Upper lobe of left lung (tissue), 6 donors: Measurements from ENCODE around the gene GALNT3. TPM values are rescaled to one million over a fixed set of nuclear protein-coding genes. Genes with fewer than 3 reads are reported as not detected.

Source experiments
- ATAC-seq, 2 donors: fragments of 200-7000 bp; cut with Tn5 transposase; one replicate each; pipeline ENCODE4 v1.9.1; 2022; ENCODE audit warnings: mild to moderate bottlenecking in 2 of 2, moderate library complexity in 2 of 2; ENCODE audit not compliant: low FRiP score in 2 of 2
- DNase-seq, 2 donors: peaks; one replicate each; pipeline ENCODE4 v3.0.0-alpha.2; 2019 to 2020
- H3K27ac ChIP-seq, 4 donors: fragments of 200-600 bp; sonication (generic); one replicate each; pipeline ENCODE4 v1.5.1; 2016 to 2019
- H3K27me3 ChIP-seq, 4 donors: fragments of 200-600 bp; sonication (generic); one replicate each; pipeline ENCODE4 v1.5.1; 2017 to 2019
- H3K36me3 ChIP-seq, 4 donors: fragments of 200-600 bp; sonication (generic); one replicate each; pipeline ENCODE4 v1.5.1; 2016 to 2019
- H3K4me1 ChIP-seq, 4 donors: fragments of 200-600 bp; sonication (generic); one replicate each; pipeline ENCODE4 v1.5.1; 2018 to 2019
- H3K4me3 ChIP-seq, 4 donors: fragments of 200-600 bp; sonication (generic); one replicate each; pipeline ENCODE4 v1.5.1; 2017 to 2019; ENCODE audit warnings: mild to moderate bottlenecking in 2 of 4, moderate library complexity in 1 of 4
- H3K9me3 ChIP-seq, 4 donors: fragments of 200-600 bp; sonication (generic); one replicate each; pipeline ENCODE4 v1.5.1; 2018 to 2019
- EP300 ChIP-seq, 4 donors: sonication (generic); formaldehyde crosslinking; IDR thresholded peaks; one replicate each; pipeline ENCODE4 v1.5.1; 2017; ENCODE audit warnings: antibody characterized with exemption in 4 of 4, control low read depth in 2 of 4
- POLR2A ChIP-seq, 4 donors: fragments of 450-650 bp; IDR thresholded peaks; one replicate each; pipeline ENCODE4 v1.5.1; 2016 to 2017; ENCODE audit warnings: antibody characterized with exemption in 4 of 4, mild to moderate bottlenecking in 2 of 4
- POLR2AphosphoS5 ChIP-seq, 2 donors: sonication (generic); formaldehyde crosslinking; IDR thresholded peaks; one replicate each; pipeline ENCODE4 v1.5.1; 2017; ENCODE audit warnings: antibody characterized with exemption in 2 of 2
- WGBS, 2 donors: methylation state at CpG; one replicate each; pipeline ENCODE4 v1.1.5; 2017 to 2018; 5-methylcytosine and 5-hydroxymethylcytosine counted together
- total RNA-seq, 6 donors: library from RNA; depleted of rRNA in 4 of 6; stranded (reverse); fragments of >200 nt in 4 of 6; gene quantifications; one replicate each; pipeline versions ENCODE4 v1.1.0 to v1.2.1, GENCODE V29; 2016 to 2021
- TF ChIP-seq, protein P1 (sequence below), 6 experiments: fragments of 450-650 bp in 4 of 6; fragments of 200-600 bp in 2 of 6; sonication (generic) in 2 of 6; IDR thresholded peaks; one replicate each; pipeline ENCODE4 v1.5.1; 2016 to 2019; ENCODE audit warnings: antibody characterized with exemption in 6 of 6
- donor health status: DM: no; HTN: no; CAD: no; lungs with moderate emphysema.
- donor health status: DM: no; HTN: yes; CAD: no; lungs with severe emphysema.

GALNT3 gene
- total RNA-seq, 6 donors from 2014 or later = 14.9 to 52.3 (median 28.7) TPM

GRCh38 chr2:165791421-165792103, 2.5 kb downstream of the GALNT3 start:
- TF ChIP-seq, protein P1, sequence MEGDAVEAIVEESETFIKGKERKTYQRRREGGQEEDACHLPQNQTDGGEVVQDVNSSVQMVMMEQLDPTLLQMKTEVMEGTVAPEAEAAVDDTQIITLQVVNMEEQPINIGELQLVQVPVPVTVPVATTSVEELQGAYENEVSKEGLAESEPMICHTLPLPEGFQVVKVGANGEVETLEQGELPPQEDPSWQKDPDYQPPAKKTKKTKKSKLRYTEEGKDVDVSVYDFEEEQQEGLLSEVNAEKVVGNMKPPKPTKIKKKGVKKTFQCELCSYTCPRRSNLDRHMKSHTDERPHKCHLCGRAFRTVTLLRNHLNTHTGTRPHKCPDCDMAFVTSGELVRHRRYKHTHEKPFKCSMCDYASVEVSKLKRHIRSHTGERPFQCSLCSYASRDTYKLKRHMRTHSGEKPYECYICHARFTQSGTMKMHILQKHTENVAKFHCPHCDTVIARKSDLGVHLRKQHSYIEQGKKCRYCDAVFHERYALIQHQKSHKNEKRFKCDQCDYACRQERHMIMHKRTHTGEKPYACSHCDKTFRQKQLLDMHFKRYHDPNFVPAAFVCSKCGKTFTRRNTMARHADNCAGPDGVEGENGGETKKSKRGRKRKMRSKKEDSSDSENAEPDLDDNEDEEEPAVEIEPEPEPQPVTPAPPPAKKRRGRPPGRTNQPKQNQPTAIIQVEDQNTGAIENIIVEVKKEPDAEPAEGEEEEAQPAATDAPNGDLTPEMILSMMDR (IDR thresholded peaks at IDR 0.05) = no peak
- TF ChIP-seq EP300 (IDR thresholded peaks at IDR 0.05) (no peak), POLR2AphosphoS5 (IDR thresholded peaks at IDR 0.05) (no peak), POLR2A (IDR thresholded peaks at IDR 0.05) (no peak)
- H3K9me3 ChIP-seq = no peaks in the 10 kb centered on the region
- no peaks in the 10 kb centered on the region for H3K36me3 ChIP-seq
- peaks cover 0 to 4% (median 0%) of the 10 kb centered on the region in 4 donors for H3K27me3 ChIP-seq
- WGBS, 2 donors = 56 to 72% methylated on average over 2 of the region's 2 CpGs
- ATAC-seq (no peak), DNase-seq (no peak)
- no peak overlapping the region for H3K27ac ChIP-seq
- no peak overlapping the region for H3K4me3 ChIP-seq
- peaks cover 6 to 26% (median 13%) of the 10 kb centered on the region in 4 donors for H3K4me1 ChIP-seq

DNA sequence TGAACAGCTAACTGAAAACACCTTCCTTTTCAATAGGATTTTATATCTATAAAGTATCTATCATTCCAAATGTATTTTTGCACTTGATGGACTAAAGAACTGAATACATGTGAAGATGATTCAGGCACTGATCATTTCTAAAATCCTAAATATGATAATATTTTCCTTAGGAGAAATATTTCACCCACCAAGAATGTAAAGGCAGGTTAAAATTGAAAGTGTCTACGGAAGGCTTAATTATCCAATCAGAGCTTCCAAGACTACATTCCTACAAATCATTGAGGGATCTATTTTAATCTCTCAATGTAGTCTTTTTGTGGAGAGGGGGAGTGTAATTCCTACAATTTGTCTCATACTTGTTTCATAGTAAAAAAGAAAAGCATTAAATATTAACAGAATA, 3.6 kb downstream of the GALNT3 start:
- H3K36me3 ChIP-seq = no peaks in the 10 kb centered on the region
- 79 to 96% methylated on average over 1 of the region's 1 CpG for WGBS, 2 donors
- H3K4me3 ChIP-seq = no peak overlapping the region
- H3K4me1 ChIP-seq = peaks cover 6 to 26% (median 13%) of the 10 kb centered on the region in 4 donors
- no peak overlapping the region for H3K27ac ChIP-seq
- no peak for TF ChIP-seq POLR2A (IDR thresholded peaks at IDR 0.05)
- TF ChIP-seq, protein P1 (IDR thresholded peaks at IDR 0.05) = no peak
- no peak for TF ChIP-seq POLR2AphosphoS5 (IDR thresholded peaks at IDR 0.05)
- TF ChIP-seq EP300 (IDR thresholded peaks at IDR 0.05) = no peak
- DNase-seq = no peak
- no peak for ATAC-seq
- H3K27me3 ChIP-seq = peaks cover 0 to 4% (median 0%) of the 10 kb centered on the region in 4 donors
- no peaks in the 10 kb centered on the region for H3K9me3 ChIP-seq

DNA sequence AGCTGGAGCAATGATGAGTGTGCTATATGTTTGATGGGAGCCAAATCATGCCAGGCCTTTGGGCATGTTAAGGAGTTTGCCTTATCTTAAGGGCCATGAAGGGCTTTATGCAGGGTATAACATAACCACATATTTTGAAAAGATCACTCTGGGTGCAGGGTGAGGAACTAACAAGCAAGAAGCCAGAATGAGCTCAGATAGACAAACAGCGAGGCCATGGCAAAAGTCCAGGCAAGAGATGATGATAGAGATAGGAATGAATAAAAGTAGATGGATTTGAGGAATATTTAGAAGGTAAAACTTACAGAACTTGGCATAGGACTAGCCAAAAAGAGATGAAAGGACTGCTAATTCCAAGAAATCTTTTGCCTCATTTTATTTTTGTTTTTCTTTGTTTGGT, 6.7 kb downstream of the GALNT3 start:
- H3K27ac ChIP-seq = no peak overlapping the region
- TF ChIP-seq POLR2A (IDR thresholded peaks at IDR 0.05) (no peak), POLR2AphosphoS5 (IDR thresholded peaks at IDR 0.05) (no peak), EP300 (IDR thresholded peaks at IDR 0.05) (no peak)
- TF ChIP-seq, protein P1 (IDR thresholded peaks at IDR 0.05) = no peak
- H3K4me1 ChIP-seq = peaks cover 0 to 6% (median 0%) of the 10 kb centered on the region in 4 donors
- ATAC-seq (no peak), DNase-seq (no peak)
- no peaks in the 10 kb centered on the region for H3K36me3 ChIP-seq
- H3K9me3 ChIP-seq = no peaks in the 10 kb centered on the region
- WGBS, 2 donors = 40 to 61% methylated on average over 1 of the region's 1 CpG
- no peaks in the 10 kb centered on the region for H3K27me3 ChIP-seq
- no peak overlapping the region for H3K4me3 ChIP-seq

DNA sequence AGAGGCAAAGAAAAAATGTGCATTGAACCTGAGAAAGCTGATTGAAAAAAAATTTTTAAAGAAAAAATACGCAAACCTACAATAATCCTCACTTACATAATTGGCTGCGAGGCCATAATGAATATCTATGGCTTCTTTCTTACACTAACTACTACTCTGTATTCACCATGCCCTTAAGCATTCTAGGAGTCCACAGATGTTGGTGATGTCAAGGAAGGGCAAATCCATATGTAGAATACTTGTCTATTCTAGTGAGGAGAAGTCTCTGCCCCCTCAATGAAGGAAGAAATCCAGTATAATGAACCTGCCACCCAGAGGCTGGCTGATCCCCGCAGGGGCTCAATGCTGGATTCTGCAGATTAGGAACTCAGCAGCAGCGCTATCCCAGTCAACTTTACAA, 14.3 kb downstream of the GALNT3 start:
- no peak overlapping the region for H3K27ac ChIP-seq
- no peak for ATAC-seq
- H3K9me3 ChIP-seq = no peaks in the 10 kb centered on the region
- H3K36me3 ChIP-seq = no peaks in the 10 kb centered on the region
- no peak for DNase-seq
- TF ChIP-seq, protein P1 (IDR thresholded peaks at IDR 0.05) = no peak
- no peak for TF ChIP-seq EP300 (IDR thresholded peaks at IDR 0.05)
- TF ChIP-seq POLR2A (IDR thresholded peaks at IDR 0.05) = no peak
- TF ChIP-seq POLR2AphosphoS5 (IDR thresholded peaks at IDR 0.05) = no peak
- WGBS, 2 donors = 96 to 98% methylated on average over 2 to 4 of the region's 4 CpGs
- H3K27me3 ChIP-seq = peaks cover 0 to 1% (median 0%) of the 10 kb centered on the region in 4 donors
- no peak overlapping the region for H3K4me3 ChIP-seq
- H3K4me1 ChIP-seq = no peaks in the 10 kb centered on the region
